Adrenal gland (tissue), 12 donors: Measurements from ENCODE around the gene GMEB2. TPM values are rescaled to one million over a fixed set of nuclear protein-coding genes. Genes with fewer than 3 reads are reported as not detected.

Experiments used
- DNase-seq, 7 donors: peaks; one replicate each; pipeline ENCODE4 v3.0.0-alpha.2; 2019 to 2020
- H3K27ac ChIP-seq, 5 donors: fragments of 200-600 bp; sonication (generic) in 4 of 5; 1 replicate in 3 of 5; 2 replicates in 2 of 5; pipeline versions ENCODE4 v1.5.1 to v1.8.0; 2016 to 2020; ENCODE audit warnings: mild to moderate bottlenecking in 1 of 5
- H3K27me3 ChIP-seq: fragments of 200-600 bp; 2 replicates; pipeline ENCODE4 v1.8.0; 2021
- H3K36me3 ChIP-seq, 2 donors: fragments of 200-600 bp; replicated peaks in 1 of 2; 1 replicate in 1 of 2; 2 replicates in 1 of 2; pipeline versions ENCODE4 v1.5.1 to v1.8.0; 2018 to 2022
- H3K4me1 ChIP-seq, 2 donors: fragments of 200-600 bp; replicated peaks in 1 of 2; 1 replicate in 1 of 2; 2 replicates in 1 of 2; pipeline versions ENCODE4 v1.5.1 to v1.8.0; 2018 to 2021
- H3K4me3 ChIP-seq, 4 donors: fragments of 200-600 bp; sonication (generic) in 3 of 4; one replicate each; pipeline ENCODE4 v1.5.1; 2016 to 2018
- H3K9me3 ChIP-seq, 3 donors: fragments of 200-600 bp; sonication (generic) in 1 of 3; replicated peaks in 1 of 3; 1 replicate in 2 of 3; 2 replicates in 1 of 3; pipeline versions ENCODE4 v1.5.1 to v1.8.0; 2016 to 2021
- CTCF ChIP-seq, 6 experiments: fragments of 450-650 bp in 4 of 6; fragments of 200-600 bp in 2 of 6; sonication (generic) in 1 of 6; IDR thresholded peaks; 1 replicate in 5 of 6; 2 replicates in 1 of 6; pipeline versions ENCODE4 v1.5.1 to v1.8.0; 2016 to 2021; ENCODE audit warnings: antibody characterized with exemption in 6 of 6, mild to moderate bottlenecking in 2 of 6, moderate library complexity in 1 of 6
- POLR2A ChIP-seq, 2 donors: fragments of 450-650 bp; IDR thresholded peaks; one replicate each; pipeline ENCODE4 v1.6.1; 2017; ENCODE audit warnings: antibody characterized with exemption in 2 of 2, mild to moderate bottlenecking in 2 of 2, moderate library complexity in 1 of 2
- WGBS, 4 donors: extraction: QIAGEN DNeasy Blood & Tissue Kit in 2 of 4; methylation state at CpG; one replicate each; pipeline versions ENCODE4 v1.1.5 to v1.1.7; 2013 to 2017; 5-methylcytosine and 5-hydroxymethylcytosine counted together
- intact Hi-C, 2 donors: fragments of 100-400 bp; cut with DNase I; formaldehyde crosslinking; loops; one replicate each; pipeline versions ENCODE4 v1.14.1 to v1.15.0; 2022 to 2023
- polyA plus RNA-seq, 3 donors: library from polyadenylated mRNA; stranded (reverse); fragments of 200-250 nt in 2 of 3; fragments of 350-450 nt in 1 of 3; fragmentation: Illumina TruSeq in 1 of 3; extraction: RNeasy Lipid Tissue Mini Kit (QIAGEN cat#74804) in 1 of 3; gene quantifications; one replicate each; pipeline ENCODE4 v1.2.3, GENCODE V29; 2013 to 2014
- total RNA-seq, 9 donors: library from RNA; depleted of rRNA in 4 of 9; stranded (reverse); fragments of >200 nt in 4 of 9; fragments of 120-200 nt in 1 of 9; fragmentation: NEBNext Ultra II Directional in 1 of 9; extraction: Animal tissue kit (Norgen Biotek cat#: 25700) in 1 of 9; gene quantifications; one replicate each; pipeline versions ENCODE4 v1.1.0 to v1.2.4, GENCODE V29; 2013 to 2023
- donor health status: healthy with polysubstance abuse.
- donor health status: Bipolar disorder and iron deficiency.
- donor health status: DM: yes; HTN: yes; CAD: no.
- donor health status: DM: no; HTN: no; CAD: no.
- donor health status: DM: no; HTN: no; CAD: no.
- donor health status: DM: yes; HTN: yes; CAD: no.

The GMEB2 gene
- total and polyA plus RNA-seq, 12 donors = 4.2 to 18.2 (median 12.5) TPM

DNA sequence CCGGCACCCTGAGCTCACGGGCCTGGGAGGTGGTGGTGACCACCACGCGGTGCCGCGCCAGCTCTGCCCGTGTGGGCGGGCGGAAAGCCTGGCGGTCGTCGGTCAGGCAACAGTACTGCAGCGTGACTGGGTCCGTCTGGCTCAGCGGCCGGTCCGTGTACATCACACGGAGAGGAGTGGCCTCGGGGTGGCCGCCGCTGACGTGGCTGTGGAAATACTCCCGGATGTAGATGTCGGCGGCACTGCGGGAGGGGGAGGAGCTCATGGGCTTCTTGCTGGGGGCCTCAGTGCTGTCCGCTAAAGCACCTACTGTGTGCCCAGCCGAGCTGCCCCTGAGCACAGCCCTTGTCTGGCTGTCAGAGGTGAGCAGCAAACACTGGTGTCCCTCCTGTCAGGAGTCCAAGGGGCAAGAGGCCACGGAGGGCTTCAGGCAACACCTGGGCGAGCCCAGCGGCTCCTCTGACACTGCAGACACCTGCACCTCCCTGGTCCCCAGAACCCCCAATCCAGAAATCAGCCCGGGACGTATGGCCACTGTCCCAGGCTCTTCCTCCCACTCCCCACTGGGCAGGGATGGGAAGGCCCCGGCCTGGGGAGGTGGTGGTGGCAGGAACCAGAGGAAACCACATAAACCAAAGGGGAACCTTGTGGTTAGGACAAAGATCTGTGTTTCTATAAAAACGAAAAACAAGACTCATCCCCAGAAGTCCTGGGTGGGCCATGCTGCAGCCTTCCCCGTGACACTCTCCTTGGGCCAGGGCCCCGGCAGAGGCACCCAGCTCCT is 59.3 kb downstream of the GMEB2 start:
- no peaks in the 10 kb centered on the region for H3K9me3 ChIP-seq
- H3K27me3 ChIP-seq = no peaks in the 10 kb centered on the region
- peaks cover 0 to 21% of the 10 kb centered on the region in 2 donors for H3K36me3 ChIP-seq
- H3K4me3 ChIP-seq = no peak overlapping the region
- no peak overlapping the region for H3K27ac ChIP-seq
- no peak for TF ChIP-seq CTCF (IDR thresholded peaks at IDR 0.05)
- TF ChIP-seq POLR2A (IDR thresholded peaks at IDR 0.05) = no peak
- 70 to 78% (median 76%) methylated on average over 11 to 37 of the region's 37 CpGs for WGBS, 4 donors
- intact Hi-C loops = no loop called here
- no peaks in the 10 kb centered on the region for H3K4me1 ChIP-seq
- DNase-seq = peak in 2 of 7 donors; percentile 37 to 51

GRCh38 chr20:63567136-63567385 is 59.8 kb downstream of the GMEB2 start:
- no peaks in the 10 kb centered on the region for H3K27me3 ChIP-seq
- intact Hi-C loops = no loop called here
- no peaks in the 10 kb centered on the region for H3K4me1 ChIP-seq
- 83 to 90% (median 86%) methylated on average over 4 to 22 of the region's 22 CpGs for WGBS, 4 donors
- H3K9me3 ChIP-seq = no peaks in the 10 kb centered on the region
- no peak for DNase-seq
- peaks cover 0 to 26% of the 10 kb centered on the region in 2 donors for H3K36me3 ChIP-seq
- H3K27ac ChIP-seq = no peak overlapping the region
- no peak overlapping the region for H3K4me3 ChIP-seq
- TF ChIP-seq POLR2A (IDR thresholded peaks at IDR 0.05) = no peak

DNA sequence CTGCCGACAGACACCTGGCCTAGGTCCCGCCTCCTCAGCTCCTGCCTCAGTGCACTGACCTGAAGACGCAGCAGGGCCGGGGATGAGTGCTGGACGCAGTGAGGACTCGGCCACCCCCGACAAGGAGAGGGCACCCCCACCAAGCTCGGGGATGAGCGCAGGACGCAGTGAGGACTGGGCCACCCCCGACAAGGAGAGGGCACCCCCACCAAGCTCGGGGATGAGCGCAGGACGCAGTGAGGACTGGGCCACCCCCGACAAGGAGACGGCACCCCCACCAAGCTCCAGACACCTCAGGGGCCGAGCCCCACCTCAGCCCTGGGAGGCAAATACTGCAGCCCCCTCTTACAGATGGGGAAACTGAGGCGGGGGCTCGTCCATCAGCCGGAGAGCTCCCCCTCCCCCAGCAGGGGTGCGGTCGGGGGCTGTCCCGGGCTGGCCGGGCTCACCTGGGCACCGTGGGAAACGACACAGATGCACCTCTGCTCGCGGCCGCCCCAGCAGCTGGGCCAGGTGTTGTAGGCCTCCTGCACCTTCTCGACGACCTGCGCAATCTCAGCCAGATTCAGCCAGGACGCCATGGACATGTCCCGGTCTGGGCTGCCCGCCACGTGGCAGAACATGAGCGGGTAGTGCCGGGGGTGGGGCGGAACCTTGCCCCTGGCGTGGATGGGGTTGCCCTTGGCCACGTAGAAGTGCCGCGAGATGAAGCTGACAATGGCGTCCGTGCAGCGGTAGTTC is 60.3 kb downstream of the GMEB2 start:
- intact Hi-C loops = no loop called here
- Histone ChIP-seq H3K4me3 (no peak overlapping the region), H3K27ac (no peak overlapping the region), H3K36me3 (peaks cover 0 to 31% of the 10 kb centered on the region in 2 donors), H3K9me3 (no peaks in the 10 kb centered on the region), H3K4me1 (no peaks in the 10 kb centered on the region), H3K27me3 (no peaks in the 10 kb centered on the region)
- no peak for DNase-seq
- no peak for TF ChIP-seq CTCF (IDR thresholded peaks at IDR 0.05)
- no peak for TF ChIP-seq POLR2A (IDR thresholded peaks at IDR 0.05)
- WGBS, 4 donors = 87 to 93% (median 90%) methylated on average over 6 to 46 of the region's 46 CpGs

GRCh38 chr20:63565699-63566335 is 61.1 kb downstream of the GMEB2 start:
- H3K4me3 ChIP-seq = no peak overlapping the region
- no peak overlapping the region for H3K27ac ChIP-seq
- intact Hi-C loops = no loop called here
- peaks cover 0 to 32% of the 10 kb centered on the region in 2 donors for H3K36me3 ChIP-seq
- H3K9me3 ChIP-seq = no peaks in the 10 kb centered on the region
- no peak for DNase-seq
- H3K27me3 ChIP-seq = no peaks in the 10 kb centered on the region
- 94 to 96% (median 95%) methylated on average over 6 to 43 of the region's 43 CpGs for WGBS, 4 donors
- no peaks in the 10 kb centered on the region for H3K4me1 ChIP-seq
- TF ChIP-seq POLR2A (IDR thresholded peaks at IDR 0.05) = no peak
- TF ChIP-seq CTCF (IDR thresholded peaks at IDR 0.05) = no peak
